ENCODE results near the gene FOXE3. TPM values are rescaled to one million over a fixed set of nuclear protein-coding genes. Genes with fewer than 3 reads are reported as not detected.

Gene FOXE3
- total and polyA plus RNA-seq, 2 donors (not counting 3 experiments of a cell fraction or from before 2014, with no cell fraction given): not detected

- peak; percentile 88 for FAIRE-seq
- ChIA-PET POLR2A (no interaction called here), CTCF (interaction anchor here (0.6 to 7.7 kb wide), 19 partner anchors 9 to 338 kb away, joined by 3 to 148 read pairs (median 5); partner anchors contain the start of genes CMPK1, FOXD2 and PDZK1IP1)
- no peak overlapping the region for H3K4me3 ChIP-seq (replicated peaks in 1 of 3; ENCODE audit: insufficient read depth in 1 of 3, low read depth in 1 of 3, low read length in 3 of 3)
- dilution Hi-C loops (cut with MboI; ENCODE audit: extremely low pct_ligation_motif_present, low sequenced_read_pairs): no loop called here
- H3K79me2 ChIP-seq (ENCODE audit: control insufficient read depth, insufficient read depth, low read length): no peaks in the 10 kb centered on the region
- H3K36me3 ChIP-seq (ENCODE audit: control insufficient read depth in 2 of 2, extremely low read depth in 1 of 2, insufficient read depth in 2 of 2, low read length in 2 of 2): no peaks in the 10 kb centered on the region
- peaks cover 0 to 2% of the 10 kb centered on the region in 2 experiments for H3K27me3 ChIP-seq (ENCODE audit: control insufficient read depth in 2 of 2, insufficient read depth in 2 of 2, low read length in 2 of 2)
- DNase-seq (ENCODE audit: low read depth, low spot score): peak; percentile 68
- no TSS peak for BruUV-seq (replicated peaks)
- intact Hi-C loops (cut with micrococcal nuclease): loop anchor here (1.0 to 2.0 kb wide), 5 partner anchors 36 to 337 kb away; no protein-coding TSS in a partner anchor
- H3K4me1 ChIP-seq (ENCODE audit: control insufficient read depth, extremely low read depth, insufficient read depth, low read length): no peaks in the 10 kb centered on the region
- no peaks in the 10 kb centered on the region for H3K9me3 ChIP-seq (replicated peaks; ENCODE audit: control insufficient read depth, insufficient read depth, low read length)
- H3K9ac ChIP-seq (replicated peaks; ENCODE audit: extremely low read depth, insufficient read depth, low read length): no peak overlapping the region
- H3K9me1 ChIP-seq (replicated peaks; ENCODE audit: control insufficient read depth, extremely low read depth, insufficient read depth, low read length): no peaks in the 10 kb centered on the region
- H2AFZ ChIP-seq (ENCODE audit: low read depth, low read length): no peak overlapping the region
- no peak overlapping the region for H3K4me2 ChIP-seq (ENCODE audit: insufficient read depth, low read length)
- H3K27ac ChIP-seq (ENCODE audit: insufficient read depth, low read depth, low read length): no peak overlapping the region
- no peaks in the 10 kb centered on the region for H4K20me1 ChIP-seq (replicated peaks; ENCODE audit: control insufficient read depth, extremely low read depth, insufficient read depth, low read length)
- TF ChIP-seq EZH2 (IDR thresholded peaks at IDR 0.05; ENCODE audit: borderline replicate concordance, low read depth, low read length, severe bottlenecking): peak; percentile 39
- no peak for TF ChIP-seq FOS (IDR thresholded peaks at IDR 0.05; ENCODE audit: borderline replicate concordance, insufficient read depth, low read length)
- peak; percentile 66 to 84 for TF ChIP-seq CTCF (IDR thresholded peaks at IDR 0.05; ENCODE audit: extremely low read depth in 1 of 2, insufficient read depth in 1 of 2, low read depth in 1 of 2, low read length in 2 of 2)
Measured at GRCh38 chr1:47388891-47389238, 27.2 kb upstream of the FOXE3 start.

GRCh38 chr1:47389731-47390130 is 26.4 kb upstream of the FOXE3 start:
- Histone ChIP-seq H4K20me1 (replicated peaks; ENCODE audit: control insufficient read depth, extremely low read depth, insufficient read depth, low read length) (no peaks in the 10 kb centered on the region), H3K79me2 (ENCODE audit: control insufficient read depth, insufficient read depth, low read length) (no peaks in the 10 kb centered on the region), H3K27me3 (ENCODE audit: control insufficient read depth in 2 of 2, insufficient read depth in 2 of 2, low read length in 2 of 2) (peaks cover 2% of the 10 kb centered on the region in 2 experiments), H3K9me3 (replicated peaks; ENCODE audit: control insufficient read depth, insufficient read depth, low read length) (no peaks in the 10 kb centered on the region), H3K9ac (replicated peaks; ENCODE audit: extremely low read depth, insufficient read depth, low read length) (no peak overlapping the region), H2AFZ (ENCODE audit: low read depth, low read length) (no peak overlapping the region), H3K4me2 (ENCODE audit: insufficient read depth, low read length) (no peak overlapping the region), H3K4me3 (replicated peaks in 1 of 3; ENCODE audit: insufficient read depth in 1 of 3, low read depth in 1 of 3, low read length in 3 of 3) (no peak overlapping the region), H3K9me1 (replicated peaks; ENCODE audit: control insufficient read depth, extremely low read depth, insufficient read depth, low read length) (no peaks in the 10 kb centered on the region), H3K4me1 (ENCODE audit: control insufficient read depth, extremely low read depth, insufficient read depth, low read length) (no peaks in the 10 kb centered on the region), H3K27ac (ENCODE audit: insufficient read depth, low read depth, low read length) (no peak overlapping the region), H3K36me3 (ENCODE audit: control insufficient read depth in 2 of 2, extremely low read depth in 1 of 2, insufficient read depth in 2 of 2, low read length in 2 of 2) (no peaks in the 10 kb centered on the region)
- DNase-seq (ENCODE audit: low read depth, low spot score): no peak
- intact Hi-C loops (cut with micrococcal nuclease): loop anchor here (2.0 kb wide), 2 partner anchors 35 to 43 kb away; no protein-coding TSS in a partner anchor
- ChIA-PET POLR2A (no interaction called here), CTCF (interaction anchor here (0.5 to 7.7 kb wide), 12 partner anchors 8 to 337 kb away, joined by 3 to 148 read pairs (median 10); partner anchors contain the start of gene FOXD2)
- BruUV-seq (replicated peaks): no TSS peak
- TF ChIP-seq POLR2AphosphoS5 (IDR thresholded peaks at IDR 0.05; ENCODE audit: insufficient read depth, low read depth, low read length) (no peak), EZH2 (IDR thresholded peaks at IDR 0.05; ENCODE audit: borderline replicate concordance, low read depth, low read length, severe bottlenecking) (no peak), MYC (IDR thresholded peaks at IDR 0.05; ENCODE audit: low read depth, low read length) (no peak), POLR2A (IDR thresholded peaks at IDR 0.05; ENCODE audit: low read depth, low read length) (no peak), CTCF (IDR thresholded peaks at IDR 0.05; ENCODE audit: extremely low read depth in 1 of 2, insufficient read depth in 1 of 2, low read depth in 1 of 2, low read length in 2 of 2) (no peak), FOS (IDR thresholded peaks at IDR 0.05; ENCODE audit: borderline replicate concordance, insufficient read depth, low read length) (no peak), JUN (IDR thresholded peaks at IDR 0.05; ENCODE audit: borderline replicate concordance, insufficient read depth, insufficient read length, low read depth) (no peak), MAX (IDR thresholded peaks at IDR 0.05; ENCODE audit: insufficient read depth, insufficient read length) (no peak), GATA2 (IDR thresholded peaks at IDR 0.05; ENCODE audit: insufficient read depth, insufficient read length, low read depth, low read length) (no peak)
- FAIRE-seq: no peak
- dilution Hi-C loops (cut with MboI; ENCODE audit: extremely low pct_ligation_motif_present, low sequenced_read_pairs): no loop called here

Measured in endothelial cell of umbilical vein (primary cell).